T-helper 22 cell (primary cell): ENCODE results near the gene PNKP.

Experiments
- DNase-seq: peaks from one replicate; pipeline ENCODE4 v3.0.0-alpha.2; 2020; ENCODE audit warnings: low read depth

Gene PNKP

DNA sequence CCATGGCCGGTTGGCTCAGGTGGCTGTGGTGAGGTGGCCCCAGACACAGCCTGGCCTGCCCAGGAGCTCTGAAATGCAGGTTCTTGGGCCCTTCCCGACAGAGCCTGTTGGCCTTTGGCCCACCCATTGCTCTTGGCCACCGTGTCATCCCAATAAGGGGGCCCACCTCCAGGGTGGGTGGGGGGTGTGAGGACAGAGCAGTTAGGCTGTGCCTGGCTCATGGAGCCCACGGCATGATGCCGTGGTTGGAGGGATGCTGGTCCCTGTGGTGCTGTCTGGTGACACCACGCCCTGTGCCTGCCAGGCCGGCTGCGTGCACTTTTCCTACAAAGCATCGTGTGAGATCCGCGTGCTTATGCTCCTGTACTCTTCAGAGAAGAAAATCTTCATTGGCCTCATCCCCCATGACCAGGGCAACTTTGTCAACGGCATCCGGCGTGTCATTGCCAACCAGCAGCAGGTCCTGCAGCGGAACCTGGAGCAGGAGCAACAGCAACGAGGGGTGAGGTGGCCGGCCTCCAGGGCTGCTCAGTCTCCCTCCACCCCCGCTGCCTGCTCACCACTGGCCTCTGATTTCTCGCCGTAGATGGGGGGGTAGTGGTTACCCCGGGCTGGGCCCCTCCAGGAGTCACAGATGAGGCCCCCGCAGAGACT is 7.6 kb downstream of the PNKP start:
- DNase-seq, result no peak

DNA sequence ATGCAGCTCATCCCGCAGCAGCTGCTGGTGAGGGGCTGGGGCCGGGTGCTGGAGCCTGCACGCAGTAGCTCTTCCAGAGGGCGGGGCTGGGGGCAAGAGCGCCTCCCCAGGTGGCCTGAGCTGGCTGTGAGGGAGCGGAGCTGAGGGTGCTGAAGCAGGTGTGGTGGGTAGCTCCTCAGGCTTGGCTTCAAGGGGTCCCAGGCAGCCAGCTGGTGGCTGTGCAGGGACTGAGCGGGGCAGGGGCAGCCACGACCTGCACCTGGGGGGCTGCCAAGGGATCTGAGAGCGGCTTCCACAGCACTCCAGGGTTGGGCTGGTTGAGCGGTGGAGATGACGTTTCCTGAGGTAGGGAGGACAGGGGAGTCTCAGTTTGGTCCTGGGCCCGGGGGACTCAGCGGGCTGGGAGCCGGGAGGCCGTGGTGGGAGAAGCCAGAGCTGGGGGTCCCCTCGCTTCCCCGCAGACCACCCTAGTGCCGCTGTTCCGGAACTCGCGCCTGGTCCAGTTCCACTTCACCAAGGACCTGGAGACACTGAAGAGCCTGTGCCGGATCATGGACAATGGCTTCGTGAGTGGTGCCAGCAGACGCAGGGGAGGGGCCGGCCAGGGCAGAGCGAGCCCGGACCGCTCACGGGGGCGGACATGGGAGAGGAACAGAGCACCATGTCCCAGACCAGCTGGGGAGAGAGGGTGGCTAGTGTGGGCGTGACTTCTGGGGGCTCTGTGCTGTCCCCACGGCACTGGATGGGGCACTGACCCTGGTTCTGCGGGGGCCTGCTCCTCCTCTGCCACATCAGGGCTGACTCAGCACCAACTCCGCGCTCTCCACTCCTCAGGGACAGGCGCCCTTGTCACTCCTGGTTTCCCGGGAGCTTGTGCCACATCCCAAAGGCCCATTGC is 9.0 kb downstream of the PNKP start:
- no peak for DNase-seq

DNA sequence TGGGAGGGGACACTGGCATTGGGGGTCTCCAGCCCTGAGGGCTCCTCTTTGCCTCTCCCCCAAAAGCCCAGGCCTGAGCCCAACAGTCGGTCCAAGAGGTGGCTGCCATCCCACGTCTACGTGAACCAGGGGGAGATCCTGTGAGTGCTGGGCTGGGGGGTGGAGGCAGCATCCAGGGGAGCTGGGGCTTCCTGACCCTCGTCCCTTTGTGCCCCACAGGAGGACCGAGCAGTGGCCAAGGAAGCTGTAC is 9.6 kb downstream of the PNKP start:
- DNase-seq, result no peak

DNA sequence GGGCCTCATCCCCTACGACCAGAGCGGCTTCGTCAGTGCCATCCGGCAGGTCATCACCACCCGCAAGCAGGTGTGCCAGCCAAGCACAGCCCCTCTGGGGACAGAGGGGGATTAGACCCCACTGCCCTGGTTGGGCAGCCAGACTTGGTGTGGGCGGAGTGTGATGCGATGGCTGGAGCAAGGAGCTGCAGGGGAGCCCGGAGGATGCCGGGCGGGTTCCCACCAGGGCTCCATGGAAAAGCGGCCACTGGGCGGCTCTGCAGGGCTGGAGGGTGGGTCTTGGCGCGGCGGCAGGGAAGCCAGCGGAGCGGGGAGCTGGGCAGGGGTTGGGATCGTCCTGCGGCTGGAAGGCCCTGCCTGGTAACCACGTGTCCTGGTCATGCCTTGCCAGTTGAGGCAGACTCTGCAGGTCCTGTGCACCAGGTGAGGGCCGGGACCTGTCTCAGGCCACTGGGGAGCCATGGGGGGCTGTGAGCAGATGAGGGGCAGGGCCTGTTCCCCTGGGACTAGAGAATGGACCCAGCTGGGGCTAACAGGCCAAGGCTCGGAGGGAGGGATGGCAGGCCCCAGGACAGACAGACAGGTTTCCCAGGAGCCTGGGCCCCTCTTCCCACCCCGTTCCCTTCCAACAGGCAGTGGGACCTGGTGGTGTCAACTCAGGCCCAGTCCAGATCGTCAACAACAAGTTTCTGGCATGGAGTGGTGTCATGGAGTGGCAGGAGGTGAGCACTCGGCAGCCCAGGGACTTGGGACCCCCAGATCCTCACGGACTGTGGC is 10.1 kb downstream of the PNKP start:
- no peak for DNase-seq

DNA sequence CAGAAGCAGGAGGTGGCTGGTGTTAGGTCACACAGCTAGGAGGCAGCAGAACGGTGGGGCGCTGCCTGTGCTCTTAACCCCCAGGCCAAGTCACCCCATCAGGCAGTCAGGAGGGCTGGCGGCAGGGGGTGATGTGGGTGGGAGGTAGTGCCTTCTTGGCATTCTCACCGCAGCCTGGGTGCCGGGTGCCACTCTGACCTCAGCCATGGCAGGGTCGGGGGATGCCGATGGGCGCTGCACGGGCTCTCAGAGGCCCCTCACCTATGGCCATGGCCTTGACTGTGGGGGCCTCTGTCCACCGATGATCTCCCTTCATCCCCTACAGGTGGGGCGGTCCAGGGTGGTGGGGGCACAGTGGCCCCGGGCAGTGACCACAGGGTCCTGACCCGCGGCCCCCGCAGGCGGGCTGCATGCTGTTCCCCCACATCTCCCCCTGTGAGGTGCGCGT is 10.8 kb downstream of the PNKP start:
- DNase-seq, result no peak

DNA sequence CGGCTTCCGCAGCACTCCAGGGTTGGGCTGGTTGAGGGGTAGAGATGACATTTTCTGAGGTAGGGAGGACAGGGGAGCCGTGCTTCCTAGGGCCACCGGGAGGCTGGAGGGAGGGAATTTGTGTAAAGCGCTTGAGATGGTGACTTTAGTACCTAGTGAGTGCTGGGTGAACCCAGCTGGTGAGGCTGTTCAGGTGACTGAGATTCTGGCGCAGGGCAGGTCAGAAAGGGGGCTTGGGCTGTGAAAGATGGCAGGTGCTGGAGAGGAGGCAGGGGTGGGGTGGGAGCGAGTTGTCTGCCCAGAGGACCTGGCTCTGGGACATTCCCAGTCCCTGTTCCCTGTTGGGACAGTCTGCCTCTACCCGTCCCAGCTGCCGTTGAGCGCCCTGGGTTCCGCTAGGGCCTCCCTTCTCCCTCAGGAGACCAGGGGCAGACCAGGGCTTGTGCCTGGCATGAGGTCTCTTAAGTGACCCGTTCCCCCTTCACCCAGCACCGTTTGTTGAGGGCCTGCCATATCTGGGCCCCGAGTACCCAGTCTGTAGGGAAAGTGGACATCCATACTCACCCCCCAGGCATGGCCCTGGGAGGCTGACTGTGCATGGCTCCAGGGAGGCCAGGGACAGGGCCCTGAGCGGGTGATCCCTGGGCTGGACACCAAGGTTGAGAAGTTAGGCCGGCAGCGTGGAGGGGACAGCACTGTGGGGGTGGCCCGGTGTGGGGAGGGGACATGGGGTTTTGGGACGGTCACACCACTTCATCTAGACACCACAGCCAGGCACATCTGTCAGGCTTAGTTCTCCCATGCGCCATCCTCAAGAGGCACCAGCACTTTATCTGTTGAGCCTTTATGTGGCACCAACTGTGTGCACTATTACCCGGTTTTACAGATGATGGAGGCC is 11.5 kb downstream of the PNKP start:
- no peak for DNase-seq

DNA sequence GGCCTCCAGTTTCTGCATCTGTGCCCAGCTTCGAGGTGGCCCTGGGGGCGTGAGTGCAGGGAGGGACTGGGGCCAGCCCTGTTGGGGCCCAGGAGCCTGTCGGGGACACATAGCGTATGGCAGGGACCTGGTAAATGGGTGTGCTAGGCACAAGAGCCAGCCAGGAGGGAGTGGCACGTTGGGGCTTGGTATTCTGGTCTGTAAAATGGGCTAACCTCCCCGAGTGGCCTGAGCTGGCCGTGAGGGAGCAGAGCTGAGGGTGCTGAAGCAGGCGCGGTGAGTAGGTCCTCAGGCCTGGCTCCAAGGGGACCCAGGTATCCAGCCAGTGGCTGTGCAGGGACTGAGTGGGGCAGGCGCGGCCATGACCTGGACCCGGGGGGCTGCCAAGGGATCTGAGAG is 12.1 kb downstream of the PNKP start:
- no peak for DNase-seq

DNA sequence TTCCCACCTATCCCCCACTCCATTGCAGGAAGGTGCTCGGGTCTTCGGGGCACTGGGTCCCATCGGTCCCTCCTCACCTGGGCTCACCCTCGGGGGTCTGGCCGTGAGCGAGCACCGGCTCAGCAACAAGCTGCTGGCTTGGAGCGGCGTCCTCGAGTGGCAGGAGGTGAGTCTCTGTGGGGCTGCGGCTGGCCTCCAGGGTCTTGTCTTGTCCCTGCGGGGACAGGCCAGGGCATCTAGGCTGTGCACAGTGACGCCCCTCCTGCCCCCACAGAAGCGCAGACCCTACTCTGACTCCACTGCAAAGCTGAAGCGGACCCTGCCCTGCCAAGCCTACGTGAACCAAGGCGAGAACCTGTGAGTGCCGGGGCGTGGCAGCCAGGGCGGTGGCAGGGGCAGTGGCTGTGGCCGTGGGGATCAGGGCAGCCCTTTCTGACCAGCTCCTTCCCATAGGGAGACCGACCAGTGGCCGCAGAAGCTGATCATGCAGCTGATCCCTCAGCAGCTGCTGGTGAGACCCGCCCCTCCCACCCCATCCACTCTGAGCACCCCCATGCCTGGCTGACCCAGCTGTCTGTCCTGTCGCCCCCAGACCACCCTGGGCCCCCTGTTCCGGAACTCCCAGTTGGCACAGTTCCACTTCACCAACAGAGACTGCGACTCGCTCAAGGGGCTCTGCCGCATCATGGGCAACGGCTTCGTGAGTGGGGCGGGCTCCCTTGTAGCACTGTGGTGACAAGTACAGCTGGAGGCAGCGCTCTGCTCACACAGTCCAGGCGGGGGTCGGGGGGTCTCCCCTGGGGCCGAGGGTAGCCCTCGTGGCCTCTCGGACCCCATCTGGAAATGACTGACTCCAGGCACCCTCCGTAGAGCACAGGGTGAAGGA is 12.8 kb downstream of the PNKP start:
- DNase-seq, result no peak

DNA sequence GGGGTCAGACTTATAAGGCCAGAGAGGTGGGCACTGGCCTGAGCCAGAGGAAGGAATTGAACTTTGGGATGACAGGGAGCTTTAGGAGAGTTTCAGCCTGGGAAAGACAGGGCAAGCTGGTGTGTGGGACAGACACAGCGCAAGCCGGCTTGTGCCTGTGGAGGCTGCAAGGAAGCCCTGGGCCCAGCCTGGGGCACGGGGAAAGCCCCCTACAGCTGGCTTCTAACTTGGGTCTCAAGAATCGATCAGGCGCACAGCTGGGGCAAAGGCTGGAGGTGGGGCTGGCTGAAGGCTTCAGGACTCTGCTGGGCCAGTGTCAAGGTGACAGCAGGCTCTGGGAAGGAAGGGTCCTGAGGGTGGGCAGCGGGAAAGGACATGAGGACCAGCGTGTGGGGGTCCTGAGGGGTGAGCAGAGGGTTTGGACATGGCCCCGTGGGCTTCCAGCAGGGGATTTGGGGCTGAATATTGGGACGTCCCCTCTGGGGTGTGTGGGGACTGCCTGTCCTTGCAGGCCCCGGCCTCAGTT is 13.5 kb downstream of the PNKP start:
- no peak for DNase-seq

DNA sequence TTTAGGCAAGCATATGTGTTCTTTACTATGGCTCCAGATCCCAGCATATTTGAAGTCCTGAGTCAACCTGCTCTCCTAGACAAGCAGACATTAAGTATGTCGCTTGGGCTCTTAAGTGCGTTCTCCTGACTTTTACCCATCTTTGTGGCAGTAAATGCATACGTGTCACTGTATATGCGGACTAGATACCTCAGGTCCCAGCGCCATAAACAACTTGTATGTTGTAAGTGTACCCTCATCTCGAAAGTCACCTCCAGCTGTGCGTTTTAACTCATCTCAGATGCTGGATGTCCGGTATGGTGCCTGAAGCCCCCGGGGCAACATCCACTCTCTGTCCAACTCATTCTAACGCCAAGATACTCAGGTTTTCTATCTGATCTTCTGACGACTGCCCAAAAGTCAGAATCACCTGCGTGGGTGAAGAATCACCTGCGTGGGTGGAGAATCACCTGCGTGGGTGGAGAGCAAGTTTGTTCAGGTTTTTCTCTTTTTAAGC is 14.7 kb downstream of the PNKP start:
- DNase-seq, result no peak

DNA sequence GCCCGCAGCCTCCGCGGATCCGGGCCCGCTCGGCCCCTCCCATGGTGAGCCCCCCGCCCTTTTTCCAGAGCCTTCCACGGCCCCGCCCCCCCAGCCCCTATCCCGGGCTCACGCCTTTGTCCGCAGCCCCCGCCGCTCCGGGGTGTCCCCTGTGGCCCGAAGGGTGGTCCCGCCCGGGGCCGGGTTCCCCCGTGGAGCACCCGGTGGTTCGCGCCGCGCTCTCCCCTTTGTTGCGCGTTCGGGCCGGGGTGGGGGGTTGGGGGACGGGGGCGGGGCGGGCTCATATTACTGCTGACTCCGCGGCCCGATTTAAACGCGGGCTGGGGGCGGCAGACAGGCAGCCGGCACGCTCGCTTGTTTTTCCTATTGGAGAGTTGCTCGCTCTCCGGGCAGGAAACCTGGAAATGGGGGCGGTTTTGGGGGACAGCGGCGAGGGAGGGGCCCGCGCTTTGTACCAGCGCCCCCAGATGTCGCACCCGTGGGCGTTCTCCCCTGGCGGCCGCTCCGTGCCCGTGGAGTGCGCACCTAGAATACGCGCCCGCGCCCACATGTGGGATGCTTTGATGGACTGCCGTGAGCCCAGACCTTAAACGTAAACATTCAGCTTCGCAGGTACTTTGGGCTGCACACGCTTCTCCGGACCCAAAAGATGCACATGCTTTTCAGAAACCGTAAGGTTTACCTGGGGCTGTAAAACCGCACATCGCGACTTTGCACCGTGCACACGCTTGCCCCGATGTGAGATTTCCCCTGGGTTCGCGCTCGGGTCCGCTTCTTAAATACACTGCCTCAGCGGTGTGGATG is 15.7 kb downstream of the PNKP start:
- no peak for DNase-seq

DNA sequence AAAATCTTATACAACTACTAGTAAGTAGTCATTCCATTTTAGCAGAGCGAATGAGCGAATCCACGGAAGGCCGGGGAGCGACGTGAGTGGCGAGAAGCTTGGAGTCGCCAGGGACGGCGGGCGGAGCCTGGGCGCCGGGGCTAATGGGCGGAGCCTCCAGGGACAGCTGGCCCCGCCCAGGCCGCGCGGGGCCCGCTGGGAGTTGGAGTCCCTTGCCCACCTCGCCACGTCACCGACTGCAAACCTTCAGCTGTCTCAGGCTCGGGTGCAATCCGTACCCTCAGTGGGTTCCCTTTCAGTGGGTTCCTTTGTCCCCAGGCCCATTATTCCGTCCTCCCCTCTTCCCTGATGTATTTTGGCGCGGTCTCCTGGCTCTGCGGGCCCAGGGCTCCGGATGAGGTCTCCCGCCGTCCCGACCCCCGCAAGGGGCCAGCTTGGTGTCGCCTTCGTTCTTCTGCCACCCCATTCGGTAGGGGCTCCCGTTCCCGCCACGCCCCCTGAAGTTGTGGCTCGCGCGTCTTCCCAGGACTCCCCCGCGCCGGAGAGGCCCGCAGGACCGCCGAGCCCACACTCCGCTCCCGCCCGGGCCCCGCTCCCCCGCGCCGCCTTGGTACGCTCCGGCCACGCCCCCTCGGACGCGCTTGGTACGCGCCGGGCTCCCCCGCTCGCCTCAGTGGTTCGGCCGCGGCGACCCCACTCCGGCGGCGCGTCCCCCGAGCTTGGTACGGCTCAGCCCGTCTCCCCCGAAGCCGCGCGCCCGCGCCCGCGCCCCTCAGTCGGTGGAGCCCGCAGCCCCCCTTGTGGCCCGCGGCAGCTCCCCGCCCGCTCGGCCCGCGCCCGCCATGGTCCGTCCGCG is 16.7 kb downstream of the PNKP start, which contains the start of gene PTOV1:
PTOV1 (plus strand) TSS at position 673 of the 856 bp plus-strand sequence.
- peak; percentile 76 for DNase-seq

DNA sequence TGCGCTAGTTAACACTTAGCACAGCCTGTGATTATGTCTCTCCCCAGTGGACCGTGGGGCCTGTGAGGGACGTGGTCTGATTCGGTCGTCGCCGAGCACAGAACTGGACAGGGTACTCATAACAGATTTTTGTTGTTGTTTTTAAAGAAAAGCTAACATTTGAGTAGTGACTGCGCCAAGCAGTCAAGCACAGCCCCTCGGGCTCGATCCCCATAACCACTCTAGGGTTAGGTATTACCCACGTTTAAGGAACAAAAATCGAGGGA is 17.2 kb downstream of the PNKP start:
- DNase-seq, result no peak

DNA sequence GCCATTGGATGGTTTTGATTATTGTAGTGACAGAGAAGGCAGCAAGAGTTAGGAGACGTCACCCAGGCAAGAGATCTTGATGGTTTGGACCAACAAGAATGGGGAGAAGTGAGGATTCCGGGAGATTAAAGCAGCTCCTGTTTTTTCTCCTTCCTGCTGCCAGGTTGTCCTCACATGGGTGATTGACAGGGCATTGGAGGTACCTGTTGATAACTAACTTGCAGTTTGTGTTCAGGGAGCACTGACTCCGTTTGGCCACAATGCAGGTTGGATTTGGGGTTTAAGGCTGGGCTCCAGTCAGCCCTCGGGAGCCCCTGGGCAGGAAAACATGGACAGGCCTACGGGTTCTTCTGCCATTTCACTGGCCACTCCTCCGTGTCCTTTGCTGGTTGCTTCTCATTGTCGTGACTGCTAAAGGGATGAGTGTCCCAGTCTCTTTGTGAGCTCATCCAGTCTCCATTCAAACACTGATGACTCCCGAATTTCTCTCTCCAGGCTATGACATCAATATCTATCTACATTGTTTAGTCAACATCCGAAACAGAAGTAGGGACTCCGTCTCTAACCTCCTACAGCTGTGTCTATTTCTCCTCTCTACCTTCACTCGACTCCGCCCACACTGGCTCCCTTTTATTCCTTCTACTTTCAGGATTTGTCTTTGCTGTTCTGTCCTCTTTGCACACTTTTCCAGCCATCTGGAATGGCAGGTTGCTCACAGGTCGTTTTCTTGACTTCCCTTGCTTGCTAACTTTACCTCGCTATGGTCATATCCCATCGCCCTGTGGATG is 17.7 kb downstream of the PNKP start:
- no peak for DNase-seq

DNA sequence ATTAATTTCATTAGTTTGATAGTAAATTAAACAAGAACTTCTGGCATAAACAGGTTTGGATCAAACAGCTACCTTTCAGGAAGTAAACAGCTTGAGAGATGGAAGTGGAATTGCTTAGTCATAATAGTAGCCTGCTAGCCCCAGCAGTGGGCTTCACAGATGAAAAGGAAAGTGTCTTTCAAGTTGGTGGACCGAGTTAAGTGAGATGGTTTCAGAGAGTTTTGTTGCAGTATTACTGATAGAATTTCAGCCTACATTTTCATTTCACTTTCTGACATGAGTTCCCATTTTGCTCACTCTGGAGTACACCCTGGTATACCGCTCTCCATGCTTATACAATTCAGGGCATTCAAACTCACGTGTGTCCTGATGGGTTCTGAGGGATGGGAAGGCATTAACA is 18.4 kb downstream of the PNKP start:
- DNase-seq, result no peak

DNA sequence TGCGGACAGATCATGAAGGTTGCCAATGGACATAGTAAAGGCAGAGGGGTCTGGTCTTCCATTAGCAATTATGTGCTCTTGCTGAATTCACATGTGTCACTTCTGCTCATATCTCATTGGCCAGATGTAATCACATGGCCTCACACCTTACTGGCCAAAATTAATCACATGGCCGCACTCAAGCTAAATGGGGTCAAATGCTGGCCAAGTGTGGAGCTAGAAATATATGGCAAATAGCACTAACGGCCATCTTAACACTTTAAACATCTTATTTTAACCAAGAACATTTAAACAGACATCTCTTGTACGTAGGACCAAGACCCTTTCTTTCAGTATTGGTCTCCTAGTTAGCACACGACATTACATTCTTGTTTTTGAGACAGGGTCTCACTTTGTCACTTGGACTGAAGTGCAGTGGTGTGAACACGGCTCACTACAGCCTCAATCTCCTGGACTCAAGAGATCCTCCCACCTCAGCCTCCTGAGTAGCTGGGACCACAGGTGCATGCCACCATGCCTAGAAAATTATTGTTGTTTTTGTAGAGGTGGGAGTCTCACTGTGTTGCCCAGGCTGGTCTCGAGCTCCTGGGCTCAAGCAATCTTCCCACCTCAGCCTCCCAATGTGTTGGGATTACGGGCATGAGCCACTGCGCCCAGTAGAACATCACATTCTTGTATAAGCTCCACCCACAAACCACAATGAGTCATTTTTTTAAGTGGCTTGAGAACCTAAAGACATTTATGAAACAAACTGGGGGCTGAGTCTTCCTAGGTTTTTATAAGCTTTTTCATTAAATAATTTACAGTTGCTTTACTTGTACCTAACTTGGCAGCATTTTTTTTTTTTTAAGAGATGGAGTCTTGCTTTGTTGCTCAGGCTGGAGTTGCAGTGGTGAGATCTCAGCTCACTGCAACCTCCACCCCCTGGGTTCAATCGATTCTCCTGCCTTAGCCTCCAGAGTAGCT is 19.4 kb downstream of the PNKP start:
- DNase-seq, result no peak

DNA sequence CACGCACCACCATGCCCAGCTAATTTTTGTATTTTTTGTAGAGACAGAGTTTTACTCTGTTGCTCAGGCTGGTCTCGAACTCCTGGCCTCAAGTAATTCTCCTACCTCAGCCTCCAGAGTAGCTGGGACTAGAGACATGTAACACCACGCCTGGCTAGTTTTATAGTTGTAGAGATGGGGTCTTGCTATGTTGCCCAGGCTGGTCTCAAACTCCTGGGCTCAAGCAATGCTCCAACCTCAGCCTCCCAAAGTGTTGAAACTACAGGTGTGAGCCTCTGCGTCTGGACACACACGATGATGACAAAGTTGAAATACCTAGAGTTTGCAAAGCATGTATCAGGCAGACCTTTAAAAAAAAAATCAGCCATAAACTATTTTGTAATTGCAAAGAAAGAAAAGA is 21.0 kb downstream of the PNKP start:
- no peak for DNase-seq
